KMS-11 (cell line): Measurements from ENCODE around the gene FAXC.

ENCODE experiments used
- H2AFZ ChIP-seq: fragments of 200-600 bp; sonication (generic); 2 replicates; pipeline ENCODE4 v1.6.1; 2016; ENCODE audit warnings: antibody characterized with exemption, mixed run types, low read depth
- H3K27ac ChIP-seq: fragments of 200-600 bp; sonication (generic); 2 replicates; pipeline ENCODE4 v1.6.1; 2016; ENCODE audit warnings: mild to moderate bottlenecking, mixed run types
- H3K27me3 ChIP-seq: fragments of 200-600 bp; sonication (generic); 2 replicates; pipeline ENCODE4 v1.6.1; 2017; ENCODE audit warnings: mild to moderate bottlenecking, low read depth, mixed run types, moderate library complexity; ENCODE audit not compliant: insufficient read depth
- H3K36me3 ChIP-seq: fragments of 200-600 bp; sonication (generic); 2 replicates; pipeline ENCODE4 v1.6.1; 2017; ENCODE audit warnings: mild to moderate bottlenecking, mixed run types; ENCODE audit not compliant: insufficient read depth
- H3K4me1 ChIP-seq: fragments of 200-600 bp; sonication (generic); 2 replicates; pipeline ENCODE4 v1.6.1; 2016; ENCODE audit warnings: mild to moderate bottlenecking, low read depth, mixed run types; ENCODE audit not compliant: poor library complexity, severe bottlenecking
- H3K4me2 ChIP-seq: fragments of 200-600 bp; sonication (generic); 2 replicates; pipeline ENCODE4 v1.7.0; 2016; ENCODE audit warnings: mild to moderate bottlenecking, mixed run types
- H3K4me3 ChIP-seq: fragments of 200-600 bp; sonication (generic); IDR thresholded peaks from 2 replicates; pipeline ENCODE4 v1.6.1; 2017; ENCODE audit warnings: low read depth, low read length, mixed read lengths; ENCODE audit not compliant: insufficient read depth
- H3K79me2 ChIP-seq: fragments of 200-600 bp; sonication (generic); 2 replicates; pipeline ENCODE4 v1.6.1; 2016; ENCODE audit warnings: low read depth, mixed run types; ENCODE audit not compliant: insufficient read depth
- H3K9ac ChIP-seq: fragments of 200-600 bp; sonication (generic); 2 replicates; pipeline ENCODE4 v1.6.1; 2016; ENCODE audit warnings: mild to moderate bottlenecking, mixed run types
- H4K20me1 ChIP-seq: fragments of 200-600 bp; sonication (generic); 2 replicates; pipeline ENCODE4 v1.6.1; 2016; ENCODE audit warnings: mild to moderate bottlenecking, mixed run types; ENCODE audit not compliant: insufficient read depth
- CTCF ChIP-seq: fragments of 200-600 bp; sonication (generic); conservative IDR thresholded peaks from 2 replicates; pipeline ENCODE4 v1.6.1; 2017; ENCODE audit warnings: low read depth, mild to moderate bottlenecking, antibody characterized with exemption, low read length, moderate library complexity, mixed read lengths

Gene FAXC

GRCh38 chr6:99318566-99318965 lies 30.9 kb downstream of the FAXC start:
- TF ChIP-seq CTCF, result no peak
- Histone ChIP-seq H4K20me1 (no peaks in the 10 kb centered on the region), H3K4me2 (no peak overlapping the region), H3K9ac (no peak overlapping the region), H3K36me3 (no peaks in the 10 kb centered on the region), H3K27me3 (no peaks in the 10 kb centered on the region), H3K27ac (no peak overlapping the region), H3K79me2 (no peaks in the 10 kb centered on the region), H3K4me1 (no peaks in the 10 kb centered on the region), H2AFZ (no peak overlapping the region), H3K4me3 (no peak overlapping the region)

GRCh38 chr6:99312354-99312753 lies 37.1 kb downstream of the FAXC start:
- Histone ChIP-seq H3K4me2 (no peak overlapping the region), H3K27me3 (no peaks in the 10 kb centered on the region), H3K36me3 (no peaks in the 10 kb centered on the region), H3K4me3 (no peak overlapping the region), H2AFZ (no peak overlapping the region), H3K79me2 (no peaks in the 10 kb centered on the region), H3K27ac (no peak overlapping the region), H3K4me1 (no peaks in the 10 kb centered on the region), H4K20me1 (no peaks in the 10 kb centered on the region), H3K9ac (no peak overlapping the region)
- no peak for TF ChIP-seq CTCF

GRCh38 chr6:99310553-99310952 lies 38.9 kb downstream of the FAXC start:
- Histone ChIP-seq H3K36me3 (no peaks in the 10 kb centered on the region), H3K27ac (no peak overlapping the region), H3K4me1 (no peaks in the 10 kb centered on the region), H3K9ac (no peak overlapping the region), H3K27me3 (no peaks in the 10 kb centered on the region), H3K4me3 (no peak overlapping the region), H2AFZ (no peak overlapping the region), H4K20me1 (no peaks in the 10 kb centered on the region), H3K79me2 (no peaks in the 10 kb centered on the region), H3K4me2 (no peak overlapping the region)
- no peak for TF ChIP-seq CTCF

GRCh38 chr6:99309557-99309956 lies 39.9 kb downstream of the FAXC start:
- Histone ChIP-seq H3K79me2 (no peaks in the 10 kb centered on the region), H3K9ac (no peak overlapping the region)
- no peak for TF ChIP-seq CTCF

GRCh38 chr6:99308788-99309187 lies 40.7 kb downstream of the FAXC start:
- no peak overlapping the region for H3K27ac ChIP-seq
- no peak for TF ChIP-seq CTCF
- H3K27me3 ChIP-seq, result no peaks in the 10 kb centered on the region
- no peaks in the 10 kb centered on the region for H3K79me2 ChIP-seq
- no peaks in the 10 kb centered on the region for H3K4me1 ChIP-seq
- no peak overlapping the region for H3K9ac ChIP-seq
- no peak overlapping the region for H2AFZ ChIP-seq
- H4K20me1 ChIP-seq, result no peaks in the 10 kb centered on the region
- H3K36me3 ChIP-seq, result no peaks in the 10 kb centered on the region
- no peak overlapping the region for H3K4me2 ChIP-seq
- no peak overlapping the region for H3K4me3 ChIP-seq

More at GRCh38 chr6:99309557-99309956, 39.9 kb downstream of the FAXC start:
- no peaks in the 10 kb centered on the region for H3K36me3 ChIP-seq
- no peak overlapping the region for H2AFZ ChIP-seq
- no peak overlapping the region for H3K4me3 ChIP-seq
- no peak overlapping the region for H3K4me2 ChIP-seq
- no peaks in the 10 kb centered on the region for H4K20me1 ChIP-seq
- no peaks in the 10 kb centered on the region for H3K27me3 ChIP-seq
- no peak overlapping the region for H3K27ac ChIP-seq
- no peaks in the 10 kb centered on the region for H3K4me1 ChIP-seq
